Measurements from ENCODE around the gene HSD17B11.
"Not testable (repeated sequence)": the region's sequence is repeated elsewhere in the genome, so short reads cannot be mapped to it uniquely, and the experiment has no call there.

The HSD17B11 gene

DNA sequence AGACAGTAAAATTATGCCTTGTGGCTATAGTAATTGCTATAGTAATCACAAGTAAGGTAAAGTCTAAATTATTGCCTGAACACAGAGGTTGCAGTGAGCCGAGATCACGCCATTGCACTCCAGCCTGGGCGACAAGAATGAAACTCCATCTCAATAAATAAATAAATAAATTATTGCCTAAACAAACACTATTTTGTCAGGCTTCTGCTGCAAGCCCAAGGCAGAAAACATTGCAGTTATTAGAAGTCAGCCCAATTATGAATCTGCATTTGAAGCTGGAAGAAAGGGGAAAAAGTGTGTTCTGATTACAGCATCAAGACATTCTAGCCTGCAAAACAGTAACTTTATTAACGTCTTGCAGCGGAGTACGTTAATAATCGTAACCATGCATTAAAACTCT, 85.4 kb downstream of the HSD17B11 start:
- no peak for DNase-seq (ENCODE audit: low spot score)

DNA sequence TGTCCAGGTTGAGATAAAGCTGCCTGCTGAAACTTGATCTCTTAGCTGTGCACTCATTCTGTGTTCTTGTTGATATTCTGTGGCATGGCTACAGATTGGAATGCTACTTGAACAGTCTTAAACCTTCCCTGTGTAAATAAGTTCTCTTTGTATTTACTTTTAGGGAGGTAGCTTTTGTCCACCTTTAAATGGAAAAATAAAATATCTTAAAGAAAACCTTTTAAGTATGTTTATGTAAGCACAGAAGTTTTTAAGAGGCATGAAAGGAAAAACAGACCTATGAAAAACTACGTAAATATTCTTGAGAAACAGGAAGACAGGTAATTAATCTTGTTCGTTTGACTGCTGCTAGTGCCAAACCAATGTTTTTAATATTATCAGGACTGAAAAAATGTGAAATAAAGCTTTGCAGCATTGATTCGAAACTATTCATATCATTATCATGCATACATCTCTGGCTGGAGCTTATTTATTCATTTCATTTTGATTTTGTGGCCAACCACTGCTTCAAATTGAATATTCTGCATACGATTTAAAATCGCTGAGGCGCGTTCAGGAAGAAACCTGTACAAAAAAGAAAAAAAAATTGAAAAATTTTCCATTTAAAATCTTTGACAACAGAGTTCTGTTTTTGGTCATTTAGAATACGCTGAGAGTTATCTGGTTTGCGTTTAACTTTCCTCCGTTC, 86.1 kb downstream of the HSD17B11 start:
- DNase-seq (ENCODE audit: low spot score) = no peak

DNA sequence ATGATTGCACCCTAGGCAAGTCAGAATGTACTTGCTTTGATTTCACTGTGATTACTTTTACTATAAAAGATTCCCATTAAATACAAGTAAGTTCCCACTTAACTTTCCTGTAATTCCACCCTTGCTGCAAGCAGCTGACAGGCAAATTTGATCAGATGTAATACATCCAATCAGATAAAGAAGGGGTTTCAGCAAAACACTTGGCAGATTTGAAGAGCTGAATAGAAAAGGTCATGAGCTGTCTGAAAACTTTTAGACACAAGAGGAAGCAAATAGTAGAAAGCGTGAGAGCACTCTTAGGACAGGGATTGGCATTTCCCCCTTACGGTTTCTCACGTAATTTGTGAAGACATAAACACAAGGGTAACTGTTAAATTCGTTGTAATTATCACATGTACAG, 91.1 kb downstream of the HSD17B11 start:
- DNase-seq (ENCODE audit: low spot score) = no peak

DNA sequence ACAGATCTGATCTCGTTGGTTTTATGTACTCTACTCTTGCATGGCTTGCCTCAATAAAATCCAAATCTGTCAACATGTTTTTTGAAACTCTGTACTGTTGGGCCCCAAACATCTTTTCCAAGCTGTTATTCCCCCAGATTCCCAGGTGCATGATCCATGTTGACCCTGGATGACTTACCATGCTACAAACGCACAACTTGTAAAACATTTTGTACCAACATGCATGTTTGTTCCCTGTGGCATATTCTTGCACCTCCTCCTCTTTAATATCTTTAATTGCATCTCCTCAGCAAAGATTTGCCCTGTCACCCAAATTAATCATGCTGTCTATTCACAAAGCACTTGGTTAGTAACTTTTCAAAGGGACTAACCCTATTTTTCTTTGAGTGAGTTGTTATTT, 92.6 kb downstream of the HSD17B11 start:
- no peak for DNase-seq (ENCODE audit: low spot score)

DNA sequence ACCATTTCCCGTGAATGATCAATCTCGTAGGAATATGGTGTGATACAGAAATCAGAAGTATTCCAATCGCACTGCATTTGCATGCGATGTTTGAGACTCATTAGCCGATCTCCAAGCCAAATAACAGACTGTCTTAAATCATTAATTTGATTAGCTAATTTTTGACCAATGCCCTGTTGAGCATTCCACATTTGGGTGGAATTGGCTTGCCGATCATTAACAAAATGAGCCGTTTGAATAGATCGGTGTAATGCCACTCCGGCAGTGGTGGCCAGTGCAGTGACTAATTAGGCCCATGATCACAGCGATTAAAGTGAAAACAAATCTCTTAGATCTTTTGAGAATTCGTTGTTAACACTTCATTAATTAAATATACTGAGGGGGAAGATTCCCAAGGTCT, 96.1 kb downstream of the HSD17B11 start:
- DNase-seq (ENCODE audit: low spot score) = not testable (repeated sequence)

DNA sequence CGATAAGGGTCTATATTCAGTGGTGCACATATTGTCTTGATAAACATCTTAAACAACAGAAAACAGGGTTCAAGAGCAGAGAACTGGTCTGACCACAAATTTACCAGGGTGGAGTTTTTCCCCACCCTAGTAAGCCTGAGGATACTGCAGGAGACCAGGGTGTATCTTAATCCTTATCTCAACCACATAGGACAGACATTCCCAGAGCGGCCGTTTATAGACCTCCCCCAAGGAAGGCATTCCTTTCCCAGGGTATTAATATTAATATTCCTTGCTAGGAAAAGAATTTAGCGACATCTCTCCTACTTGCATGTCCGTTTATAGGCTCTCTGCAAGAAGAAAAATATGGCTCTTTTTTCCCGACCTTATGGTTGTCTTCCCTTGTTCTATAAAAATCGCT, 97.1 kb downstream of the HSD17B11 start:
- DNase-seq (ENCODE audit: low spot score) = not testable (repeated sequence)

DNA sequence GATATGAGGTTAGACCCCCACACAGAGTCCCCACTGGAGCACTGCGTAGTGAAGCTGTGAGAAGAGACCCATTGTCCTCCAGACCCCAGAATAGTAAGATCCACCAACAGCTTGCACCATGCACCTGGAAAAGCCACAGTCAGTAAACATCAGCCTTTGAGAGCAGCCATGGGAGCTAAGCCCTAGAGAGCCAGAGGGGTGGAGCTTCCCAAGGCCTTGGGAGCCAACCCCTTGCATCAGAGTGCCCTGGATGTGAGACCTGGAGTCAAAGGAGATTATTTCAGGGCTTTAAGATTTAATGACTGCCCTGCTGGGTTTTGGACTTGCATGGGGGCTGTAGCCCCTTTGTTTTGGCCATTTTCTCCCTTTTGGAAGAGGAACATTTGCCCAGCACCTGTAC, 104.0 kb downstream of the HSD17B11 start:
- no peak for DNase-seq (ENCODE audit: low spot score)

Measured in ecto neural progenitor cell (in vitro differentiated cells).